Neural progenitor cell (in vitro differentiated cells): ENCODE data around the gene ENPP7. TPM values are rescaled to one million over a fixed set of nuclear protein-coding genes. Genes with fewer than 3 reads are reported as not detected.

Experiments
- DNase-seq: peaks from one replicate; pipeline ENCODE4 v3.0.0-alpha.2; 2016; ENCODE audit warnings: low spot score
- H2AFZ ChIP-seq: fragments of 200-600 bp; sonication (generic); replicated peaks from 2 replicates; pipeline ENCODE4 v1.6.1; 2016; ENCODE audit warnings: antibody characterized with exemption
- H3F3A ChIP-seq: fragments of 200-600 bp; sonication (generic); 2 replicates; pipeline ENCODE4 v1.6.1; 2016; ENCODE audit warnings: antibody characterized with exemption, low read depth
- H3K27ac ChIP-seq: fragments of 200-600 bp; sonication (generic); 2 replicates; pipeline ENCODE4 v1.5.1; 2016; ENCODE audit warnings: mild to moderate bottlenecking
- H3K27me3 ChIP-seq: fragments of 200-600 bp; sonication (generic); 2 replicates; pipeline ENCODE4 v1.6.1; 2016; ENCODE audit warnings: mild to moderate bottlenecking, moderate library complexity
- H3K36me3 ChIP-seq: fragments of 200-600 bp; sonication (generic); 2 replicates; pipeline ENCODE4 v1.5.1; 2016
- H3K4me1 ChIP-seq: fragments of 200-600 bp; sonication (generic); 2 replicates; pipeline ENCODE4 v1.6.1; 2016; ENCODE audit warnings: mixed run types
- H3K4me2 ChIP-seq: fragments of 200-600 bp; sonication (generic); 2 replicates; pipeline ENCODE4 v1.6.1; 2016
- H3K4me3 ChIP-seq: fragments of 200-600 bp; sonication (generic); 2 replicates; pipeline ENCODE4 v1.5.1; 2016
- H3K79me2 ChIP-seq: fragments of 200-600 bp; sonication (generic); 2 replicates; pipeline ENCODE4 v1.6.1; 2016; ENCODE audit warnings: low read depth
- H3K9ac ChIP-seq: fragments of 200-600 bp; sonication (generic); 2 replicates; pipeline ENCODE4 v1.6.1; 2016
- H3K9me3 ChIP-seq: fragments of 200-600 bp; sonication (generic); 2 replicates; pipeline ENCODE4 v1.5.1; 2016; ENCODE audit warnings: low read depth
- H4K20me1 ChIP-seq: fragments of 200-600 bp; sonication (generic); 2 replicates; pipeline ENCODE4 v1.6.1; 2016; ENCODE audit warnings: low read depth
- H3K27ac Mint-ChIP-seq: 3 replicates; pipeline ENCODE4 v1.8.0; 2021; ENCODE audit warnings: mixed read lengths
- H3K27me3 Mint-ChIP-seq: 2 replicates; pipeline ENCODE4 v1.8.0; 2022; ENCODE audit warnings: low read depth, mild to moderate bottlenecking, inconsistent platforms, moderate library complexity, mixed read lengths; ENCODE audit not compliant: insufficient read depth
- H3K36me3 Mint-ChIP-seq: 3 replicates; pipeline ENCODE4 v1.8.0; 2021; ENCODE audit warnings: mixed read lengths
- H3K4me1 Mint-ChIP-seq: 3 replicates; pipeline ENCODE4 v1.8.0; 2021; ENCODE audit warnings: mixed read lengths
- H3K4me3 Mint-ChIP-seq: 3 replicates; pipeline ENCODE4 v1.8.0; 2021; ENCODE audit warnings: mild to moderate bottlenecking, moderate library complexity, mixed read lengths
- H3K9me3 Mint-ChIP-seq: 3 replicates; pipeline ENCODE4 v1.8.0; 2020; ENCODE audit warnings: mixed read lengths
- CTCF ChIP-seq: fragments of 200-600 bp; sonication (generic); IDR thresholded peaks from 2 replicates; pipeline ENCODE4 v1.5.1; 2017; ENCODE audit warnings: antibody characterized with exemption, mild to moderate bottlenecking
- EZH2 ChIP-seq: fragments of 200-600 bp; sonication (generic); IDR thresholded peaks from 2 replicates; pipeline ENCODE4 v1.6.1; 2017; ENCODE audit warnings: antibody characterized with exemption, mild to moderate bottlenecking, moderate library complexity
- EZH2phosphoT487 ChIP-seq: fragments of 200-600 bp; sonication (generic); IDR thresholded peaks from 2 replicates; pipeline ENCODE4 v1.6.1; 2017; ENCODE audit warnings: antibody characterized with exemption
- total RNA-seq: library from RNA; depleted of rRNA; stranded (reverse); fragments of >200 nt; gene quantifications from 2 replicates; pipeline ENCODE4 v1.2.3, GENCODE V29; 2015; ENCODE audit warnings: low replicate concordance

Gene ENPP7
- total RNA-seq, 1 donor from 2014 or later: not detected

DNA sequence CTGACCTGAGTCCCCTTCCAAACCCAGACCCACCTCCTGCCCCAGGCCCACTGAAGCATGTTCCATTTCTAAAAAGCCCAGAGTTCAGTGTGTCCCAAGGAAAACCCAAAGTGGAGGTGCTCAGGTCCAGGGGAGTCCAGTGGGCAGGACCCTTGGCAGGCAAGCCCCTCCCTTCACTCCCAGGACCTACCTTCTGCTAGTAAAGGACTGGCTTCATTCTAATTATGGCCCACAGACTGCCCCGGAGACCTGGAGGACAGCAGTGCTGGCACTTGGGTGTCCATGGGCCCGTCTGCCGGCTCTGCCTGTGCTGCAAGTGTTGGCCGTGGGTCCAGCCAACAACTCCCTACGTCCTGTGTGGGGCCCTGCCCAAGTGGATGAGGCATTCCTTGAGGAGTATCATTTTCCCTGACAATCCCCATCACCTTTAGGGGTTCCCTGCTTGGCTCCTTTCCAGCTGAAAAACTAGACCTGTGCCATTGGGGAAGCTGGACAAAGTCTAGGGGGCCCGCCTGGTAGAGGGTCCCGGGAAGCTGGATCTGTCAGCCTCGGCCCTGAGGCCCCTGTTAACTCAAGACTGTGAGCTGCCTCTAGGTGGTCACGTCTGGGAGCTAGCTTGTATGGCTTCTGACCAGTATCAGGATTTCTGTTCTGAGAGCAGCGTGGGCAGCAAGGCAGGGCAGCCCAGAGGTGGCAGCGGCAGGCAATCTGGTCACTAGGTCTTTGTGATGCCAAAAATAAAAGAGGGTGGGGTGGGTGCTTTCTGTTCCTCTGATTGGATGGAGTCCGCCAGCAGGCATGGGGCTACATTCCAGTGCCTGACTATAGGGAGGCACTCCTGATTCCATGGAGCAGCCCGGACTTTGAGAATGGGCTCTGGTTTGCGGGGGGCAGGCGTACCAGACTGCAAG is 55.4 kb downstream of the ENPP7 start:
- no peak for DNase-seq
- H3K79me2 ChIP-seq: peaks cover 13% of the 10 kb centered on the region
- no peak overlapping the region for H2AFZ ChIP-seq
- H3K9ac ChIP-seq: no peak overlapping the region
- Mint-ChIP-seq H3K27ac (no peak overlapping the region), H3K27me3 (peaks cover 33% of the 10 kb centered on the region), H3K9me3 (no peaks in the 10 kb centered on the region), H3K4me3 (no peak overlapping the region), H3K36me3 (peaks cover 20% of the 10 kb centered on the region), H3K4me1 (peaks cover 39% of the 10 kb centered on the region)
- H3K9me3 ChIP-seq: no peaks in the 10 kb centered on the region
- no peak overlapping the region for H3K4me3 ChIP-seq
- H3K4me2 ChIP-seq: no peak overlapping the region
- H3K27ac ChIP-seq: peak overlapping the region; percentile 3
- no peaks in the 10 kb centered on the region for H3K36me3 ChIP-seq
- peaks cover 48% of the 10 kb centered on the region for H3F3A ChIP-seq
- peaks cover 93% of the 10 kb centered on the region for H4K20me1 ChIP-seq
- TF ChIP-seq EZH2phosphoT487 (no peak), CTCF (no peak), EZH2 (no peak)
- peaks cover 42% of the 10 kb centered on the region for H3K27me3 ChIP-seq
- H3K4me1 ChIP-seq: peaks cover 16% of the 10 kb centered on the region

GRCh38 chr17:79786930-79787643 is 56.3 kb downstream of the ENPP7 start:
- Histone ChIP-seq H3K4me2 (no peak overlapping the region), H3K79me2 (peaks cover 3% of the 10 kb centered on the region), H3K27me3 (peaks cover 52% of the 10 kb centered on the region), H3K4me3 (no peak overlapping the region), H3K4me1 (peaks cover 16% of the 10 kb centered on the region), H3K9me3 (no peaks in the 10 kb centered on the region), H4K20me1 (peaks cover 93% of the 10 kb centered on the region), H3K36me3 (no peaks in the 10 kb centered on the region), H3K9ac (no peak overlapping the region), H3F3A (peaks cover 56% of the 10 kb centered on the region), H2AFZ (no peak overlapping the region), H3K27ac (no peak overlapping the region)
- H3K4me3 Mint-ChIP-seq: no peak overlapping the region
- no peak for TF ChIP-seq EZH2
- no peak for TF ChIP-seq CTCF
- no peak for TF ChIP-seq EZH2phosphoT487
- peaks cover 40% of the 10 kb centered on the region for H3K4me1 Mint-ChIP-seq
- H3K36me3 Mint-ChIP-seq: peaks cover 18% of the 10 kb centered on the region
- DNase-seq: no peak
- H3K27me3 Mint-ChIP-seq: peaks cover 35% of the 10 kb centered on the region
- H3K27ac Mint-ChIP-seq: no peak overlapping the region
- H3K9me3 Mint-ChIP-seq: no peaks in the 10 kb centered on the region

- peaks cover 10% of the 10 kb centered on the region for H3K36me3 Mint-ChIP-seq
- TF ChIP-seq EZH2phosphoT487 (no peak), EZH2 (no peak), CTCF (no peak)
- DNase-seq: no peak
- no peak overlapping the region for H3K4me3 ChIP-seq
- no peaks in the 10 kb centered on the region for H3K36me3 ChIP-seq
- no peaks in the 10 kb centered on the region for H3K79me2 ChIP-seq
- peak overlapping the region; percentile 22 for H3K4me3 Mint-ChIP-seq
- peaks cover 40% of the 10 kb centered on the region for H3K4me1 Mint-ChIP-seq
- H3K4me2 ChIP-seq: peak overlapping the region; percentile 85
- H3K9ac ChIP-seq: no peak overlapping the region
- H2AFZ ChIP-seq: no peak overlapping the region
- H3K27ac Mint-ChIP-seq: no peak overlapping the region
- peaks cover 93% of the 10 kb centered on the region for H4K20me1 ChIP-seq
- H3K27me3 ChIP-seq: peaks cover 65% of the 10 kb centered on the region
- H3K27me3 Mint-ChIP-seq: peaks cover 40% of the 10 kb centered on the region
- peaks cover 26% of the 10 kb centered on the region for H3K4me1 ChIP-seq
- H3K27ac ChIP-seq: no peak overlapping the region
- peaks cover 68% of the 10 kb centered on the region for H3F3A ChIP-seq
- H3K9me3 Mint-ChIP-seq: no peaks in the 10 kb centered on the region
- H3K9me3 ChIP-seq: no peaks in the 10 kb centered on the region
These were observed 57.7 kb downstream of the ENPP7 start for GRCh38 chr17:79788455-79788854.
